Colonic mucosa (tissue), 4 donors: ENCODE measurements around the gene WDR83. TPM values are rescaled to one million over a fixed set of nuclear protein-coding genes. Genes with fewer than 3 reads are reported as not detected.

Experiments
- DNase-seq: peaks from one replicate; pipeline ENCODE4 v3.0.0-alpha.2; 2020
- H3K27ac ChIP-seq: fragments of 200-600 bp; one replicate; pipeline ENCODE4 v1.8.0; 2021
- H3K27me3 ChIP-seq: fragments of 200-600 bp; one replicate; pipeline ENCODE4 v1.8.0; 2021
- H3K36me3 ChIP-seq: fragments of 200-600 bp; one replicate; pipeline ENCODE4 v1.8.0; 2021
- H3K4me1 ChIP-seq: fragments of 200-600 bp; one replicate; pipeline ENCODE4 v1.8.0; 2021; ENCODE audit warnings: mild to moderate bottlenecking
- H3K4me3 ChIP-seq: fragments of 200-600 bp; one replicate; pipeline ENCODE4 v1.8.0; 2021
- H3K9ac ChIP-seq, 2 donors: one replicate each; pipeline ENCODE4 v1.7.0; 2013; ENCODE audit warnings: control low read depth in 2 of 2, low read depth in 2 of 2, low read length in 2 of 2
- H3K9me3 ChIP-seq: fragments of 200-600 bp; one replicate; pipeline ENCODE4 v1.8.0; 2021
- intact Hi-C: fragments of 100-400 bp; cut with DNase I; formaldehyde crosslinking; loops from one replicate; pipeline ENCODE4 v1.14.1; 2022
- total RNA-seq, 2 donors: library from RNA; stranded (reverse); fragmentation: NEBNext Ultra II Directional in 1 of 2; extraction: Animal tissue kit (Norgen Biotek cat#: 25700) in 1 of 2; gene quantifications; one replicate each; pipeline ENCODE4 v1.2.1, GENCODE V29; 2021
- TF ChIP-seq, protein P1 (sequence below): fragments of 200-600 bp; IDR thresholded peaks from one replicate; pipeline ENCODE4 v1.8.0; 2022; ENCODE audit warnings: antibody characterized with exemption, mild to moderate bottlenecking
- donor health status: healthy.
- donor health status: DM: no; HTN: no; CAD: no.
- donor health status: DM: no; HTN: no; CAD: no.

Gene WDR83
- total RNA-seq, 2 donors from 2014 or later: 7.3 to 17.9 TPM

GRCh38 chr19:12689581-12690216, 23.1 kb downstream of the WDR83 start:
- Histone ChIP-seq H3K4me1 (no peaks in the 10 kb centered on the region), H3K9me3 (no peaks in the 10 kb centered on the region), H3K9ac (no peak overlapping the region), H3K27ac (no peak overlapping the region), H3K27me3 (no peaks in the 10 kb centered on the region), H3K36me3 (no peaks in the 10 kb centered on the region), H3K4me3 (no peak overlapping the region)
- intact Hi-C loops: no loop called here
- DNase-seq: no peak
- TF ChIP-seq, protein P1, sequence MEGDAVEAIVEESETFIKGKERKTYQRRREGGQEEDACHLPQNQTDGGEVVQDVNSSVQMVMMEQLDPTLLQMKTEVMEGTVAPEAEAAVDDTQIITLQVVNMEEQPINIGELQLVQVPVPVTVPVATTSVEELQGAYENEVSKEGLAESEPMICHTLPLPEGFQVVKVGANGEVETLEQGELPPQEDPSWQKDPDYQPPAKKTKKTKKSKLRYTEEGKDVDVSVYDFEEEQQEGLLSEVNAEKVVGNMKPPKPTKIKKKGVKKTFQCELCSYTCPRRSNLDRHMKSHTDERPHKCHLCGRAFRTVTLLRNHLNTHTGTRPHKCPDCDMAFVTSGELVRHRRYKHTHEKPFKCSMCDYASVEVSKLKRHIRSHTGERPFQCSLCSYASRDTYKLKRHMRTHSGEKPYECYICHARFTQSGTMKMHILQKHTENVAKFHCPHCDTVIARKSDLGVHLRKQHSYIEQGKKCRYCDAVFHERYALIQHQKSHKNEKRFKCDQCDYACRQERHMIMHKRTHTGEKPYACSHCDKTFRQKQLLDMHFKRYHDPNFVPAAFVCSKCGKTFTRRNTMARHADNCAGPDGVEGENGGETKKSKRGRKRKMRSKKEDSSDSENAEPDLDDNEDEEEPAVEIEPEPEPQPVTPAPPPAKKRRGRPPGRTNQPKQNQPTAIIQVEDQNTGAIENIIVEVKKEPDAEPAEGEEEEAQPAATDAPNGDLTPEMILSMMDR: no peak

DNA sequence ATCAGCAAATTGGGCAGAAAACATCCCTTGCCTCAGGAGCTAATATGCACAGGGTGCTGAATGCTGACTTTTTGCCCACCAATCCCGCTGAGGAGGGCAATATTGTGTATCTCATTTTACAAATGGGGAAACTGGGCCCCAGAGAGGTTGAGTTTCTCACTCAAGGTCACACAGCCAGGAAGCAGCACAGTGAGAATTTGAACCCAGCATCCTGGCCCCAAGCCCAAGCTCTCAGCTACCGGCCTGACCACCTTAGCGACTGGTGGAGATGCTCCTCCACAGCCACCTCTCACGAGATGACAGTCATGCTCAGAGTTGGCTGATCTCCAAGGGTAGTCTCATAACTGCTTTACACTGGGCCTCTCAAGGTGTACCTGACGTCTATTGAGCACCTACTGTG, 26.4 kb downstream of the WDR83 start:
- Histone ChIP-seq H3K9me3 (no peaks in the 10 kb centered on the region), H3K36me3 (no peaks in the 10 kb centered on the region), H3K9ac (no peak overlapping the region), H3K27ac (no peak overlapping the region), H3K27me3 (no peaks in the 10 kb centered on the region), H3K4me1 (peaks cover 5% of the 10 kb centered on the region), H3K4me3 (no peak overlapping the region)
- TF ChIP-seq, protein P1: no peak
- intact Hi-C loops: no loop called here
- DNase-seq: no peak

DNA sequence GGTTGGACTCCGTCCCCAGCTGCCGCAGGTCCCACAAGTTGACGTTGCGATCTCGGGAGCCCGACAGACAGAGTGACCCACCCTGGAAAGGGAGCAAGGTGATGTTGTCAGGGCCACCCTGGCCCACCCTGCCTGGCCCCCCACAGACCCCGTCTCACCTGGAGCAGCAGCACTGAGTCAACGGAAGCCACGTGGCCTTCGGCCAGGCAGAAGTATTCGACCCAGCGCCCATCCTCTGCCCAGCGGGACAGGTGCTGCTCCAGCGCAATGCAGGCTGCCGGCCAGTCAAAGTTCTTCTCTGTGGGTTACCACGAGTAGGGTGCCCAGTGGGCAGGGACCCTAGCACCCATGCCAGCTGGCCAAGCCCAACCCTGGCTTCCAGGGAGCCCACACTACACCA, 28.0 kb downstream of the WDR83 start:
- Histone ChIP-seq H3K27ac (no peak overlapping the region), H3K9me3 (no peaks in the 10 kb centered on the region), H3K9ac (no peak overlapping the region), H3K36me3 (no peaks in the 10 kb centered on the region), H3K4me3 (no peak overlapping the region), H3K27me3 (no peaks in the 10 kb centered on the region), H3K4me1 (peaks cover 5% of the 10 kb centered on the region)
- intact Hi-C loops: no loop called here
- DNase-seq: no peak
- TF ChIP-seq, protein P1: no peak

- H3K9me3 ChIP-seq: no peaks in the 10 kb centered on the region
- no peaks in the 10 kb centered on the region for H3K27me3 ChIP-seq
- H3K4me3 ChIP-seq: no peak overlapping the region
- no peak for DNase-seq
- H3K4me1 ChIP-seq: peaks cover 5% of the 10 kb centered on the region
- no peak overlapping the region for H3K9ac ChIP-seq
- intact Hi-C loops: no loop called here
- no peak overlapping the region for H3K27ac ChIP-seq
- TF ChIP-seq, protein P1: no peak
- H3K36me3 ChIP-seq: no peaks in the 10 kb centered on the region
Observed at GRCh38 chr19:12695096-12695495, 28.5 kb downstream of the WDR83 start.

- DNase-seq: no peak
- peaks cover 5% of the 10 kb centered on the region for H3K4me1 ChIP-seq
- H3K27ac ChIP-seq: no peak overlapping the region
- no peaks in the 10 kb centered on the region for H3K36me3 ChIP-seq
- intact Hi-C loops: no loop called here
- no peaks in the 10 kb centered on the region for H3K27me3 ChIP-seq
- TF ChIP-seq, protein P1: no peak
- H3K4me3 ChIP-seq: peak overlapping the region; percentile 75
- no peaks in the 10 kb centered on the region for H3K9me3 ChIP-seq
- peak overlapping the region in 1 of 2 donors; percentile 40 for H3K9ac ChIP-seq
Observed at GRCh38 chr19:12695514-12695913, 28.9 kb downstream of the WDR83 start.
